Cardiac muscle cell (in vitro differentiated cells and primary cell): ENCODE measurements around the gene INPP5A. TPM values are rescaled to one million over a fixed set of nuclear protein-coding genes. Genes with fewer than 3 reads are reported as not detected.
"Not testable (repeated sequence)": the region's sequence is repeated elsewhere in the genome, so short reads cannot be mapped to it uniquely, and the experiment has no call there.

Experiments
- DNase-seq, 2 donors: peaks; one replicate each; pipeline versions ENCODE4 v3.0.0 to v3.0.0-alpha.2; 2010 to 2017; ENCODE audit warnings: low read depth in 1 of 2, low spot score in 1 of 2
- H3K27ac ChIP-seq: fragments of 200-600 bp; sonication (generic); 2 replicates; pipeline ENCODE4 v1.5.1; 2016
- H3K27me3 ChIP-seq: fragments of 200-600 bp; sonication (generic); 2 replicates; pipeline ENCODE4 v1.6.0; 2016; ENCODE audit warnings: control low read depth
- H3K36me3 ChIP-seq: fragments of 200-600 bp; sonication (generic); 2 replicates; pipeline ENCODE4 v1.5.1; 2016; ENCODE audit warnings: control low read depth
- H3K4me1 ChIP-seq: fragments of 200-600 bp; sonication (generic); 2 replicates; pipeline ENCODE4 v1.8.1; 2017; ENCODE audit warnings: low read depth, mild to moderate bottlenecking, mixed run types
- H3K4me3 ChIP-seq: fragments of 200-600 bp; sonication (generic); 2 replicates; pipeline ENCODE4 v1.5.1; 2016; ENCODE audit warnings: mild to moderate bottlenecking
- H3K9me3 ChIP-seq: fragments of 200-600 bp; sonication (generic); 2 replicates; pipeline ENCODE4 v1.5.1; 2017; ENCODE audit warnings: low read depth, mild to moderate bottlenecking, control low read depth
- CTCF ChIP-seq: IDR thresholded peaks from 2 replicates; pipeline ENCODE4 v1.5.1; 2012; ENCODE audit warnings: low read depth, mild to moderate bottlenecking, low read length
- polyA plus RNA-seq: library from polyadenylated mRNA; unstranded; fragments of >200 nt; fragmentation: Nextera tagmentation; extraction: Ambion mirVana; gene quantifications from 2 replicates; pipeline ENCODE4 v1.2.1, GENCODE V29; 2016
- total RNA-seq: library from RNA; depleted of rRNA; stranded (reverse); fragments of >200 nt; gene quantifications from 2 replicates; pipeline ENCODE4 v1.2.3, GENCODE V29; 2016

INPP5A gene
- total and polyA plus RNA-seq, 2 experiments from 2014 or later = 87.0 to 90.4 TPM

DNA sequence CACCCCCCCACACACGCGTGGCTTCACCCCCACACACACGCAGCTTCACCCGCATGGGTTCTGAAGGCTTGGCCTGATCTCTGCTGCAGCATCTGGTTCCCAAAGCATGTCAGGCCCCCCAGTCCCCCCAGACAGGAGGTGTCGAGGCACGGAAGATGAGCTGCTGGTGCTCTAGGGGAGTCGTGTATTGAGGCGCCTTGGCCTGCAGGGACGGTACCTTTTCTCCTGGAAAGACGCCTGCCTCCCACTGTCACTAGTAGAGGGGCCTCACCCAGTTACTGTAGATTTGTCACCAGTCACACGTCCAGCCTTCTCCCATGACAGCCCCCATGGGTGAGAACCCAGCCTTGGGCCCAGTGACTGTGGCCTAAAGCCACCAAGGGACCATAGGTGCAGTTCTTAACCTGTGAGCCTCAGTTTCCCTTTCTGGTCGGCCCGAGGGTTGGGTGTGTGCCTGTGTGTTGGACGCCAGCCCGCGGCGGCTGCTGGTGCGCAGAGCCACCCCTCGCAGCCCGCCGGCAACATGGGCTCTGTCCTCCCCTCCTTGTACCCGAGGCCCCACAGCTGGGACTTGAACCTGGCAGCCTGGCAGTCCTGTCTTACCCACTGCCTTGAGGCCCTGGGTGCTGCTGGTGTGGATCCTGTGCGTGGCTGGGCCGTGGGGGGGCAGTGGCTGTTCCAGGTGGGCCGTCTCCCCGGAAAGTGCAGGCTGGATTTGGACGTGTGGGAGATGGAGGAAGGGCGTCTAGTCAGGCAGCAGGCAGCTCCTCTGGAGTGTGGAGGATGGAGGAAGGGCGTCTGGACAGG is 166.6 kb downstream of the INPP5A start:
- Histone ChIP-seq H3K9me3 (no peaks in the 10 kb centered on the region), H3K27ac (no peak overlapping the region), H3K27me3 (no peaks in the 10 kb centered on the region), H3K4me1 (no peaks in the 10 kb centered on the region), H3K4me3 (no peak overlapping the region), H3K36me3 (no peaks in the 10 kb centered on the region)
- no peak for DNase-seq
- no peak for TF ChIP-seq CTCF

- H3K4me3 ChIP-seq, H3K4me1 ChIP-seq, H3K27me3 ChIP-seq, DNase-seq, H3K36me3 ChIP-seq, H3K9me3 ChIP-seq, H3K27ac ChIP-seq: not testable (repeated sequence)
Observed at GRCh38 chr10:132704815-132705064, 167.2 kb downstream of the INPP5A start.

GRCh38 chr10:132705173-132705572 is 167.6 kb downstream of the INPP5A start:
- no peak for TF ChIP-seq CTCF
- no peaks in the 10 kb centered on the region for H3K27me3 ChIP-seq
- no peak for DNase-seq

GRCh38 chr10:132705943-132706342 is 168.4 kb downstream of the INPP5A start:
- no peak for DNase-seq
- Histone ChIP-seq H3K27ac (no peak overlapping the region), H3K4me1 (no peaks in the 10 kb centered on the region), H3K27me3 (no peaks in the 10 kb centered on the region), H3K36me3 (no peaks in the 10 kb centered on the region), H3K4me3 (no peak overlapping the region), H3K9me3 (no peaks in the 10 kb centered on the region)
- TF ChIP-seq CTCF = no peak

More at GRCh38 chr10:132705173-132705572, 167.6 kb downstream of the INPP5A start:
- Histone ChIP-seq H3K36me3 (no peaks in the 10 kb centered on the region), H3K27ac (no peak overlapping the region), H3K4me3 (no peak overlapping the region), H3K9me3 (no peaks in the 10 kb centered on the region), H3K4me1 (no peaks in the 10 kb centered on the region)

DNA sequence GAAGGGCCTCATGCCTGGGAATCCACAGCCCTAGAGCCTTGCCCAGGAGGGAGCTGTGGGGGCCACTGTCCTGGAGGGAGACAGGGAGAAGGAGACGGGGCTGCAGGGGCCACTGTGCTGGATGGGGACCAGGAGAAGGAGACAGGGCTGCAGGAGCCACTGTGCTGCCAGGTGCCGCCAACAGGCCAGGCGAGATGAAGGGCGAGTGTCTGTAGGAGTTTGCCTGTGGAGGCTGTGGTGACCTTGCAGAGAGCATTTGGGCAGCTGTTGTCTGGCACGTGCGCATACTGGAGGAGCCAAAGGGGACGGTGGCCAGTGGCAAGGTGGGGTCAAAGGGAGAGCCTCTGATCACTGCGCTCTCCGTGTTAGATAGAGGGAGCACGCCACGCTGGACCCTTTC is 169.1 kb downstream of the INPP5A start:
- no peak for TF ChIP-seq CTCF
- no peak for DNase-seq
- Histone ChIP-seq H3K27ac (no peak overlapping the region), H3K4me3 (no peak overlapping the region), H3K4me1 (no peaks in the 10 kb centered on the region), H3K36me3 (no peaks in the 10 kb centered on the region), H3K9me3 (no peaks in the 10 kb centered on the region), H3K27me3 (no peaks in the 10 kb centered on the region)

DNA sequence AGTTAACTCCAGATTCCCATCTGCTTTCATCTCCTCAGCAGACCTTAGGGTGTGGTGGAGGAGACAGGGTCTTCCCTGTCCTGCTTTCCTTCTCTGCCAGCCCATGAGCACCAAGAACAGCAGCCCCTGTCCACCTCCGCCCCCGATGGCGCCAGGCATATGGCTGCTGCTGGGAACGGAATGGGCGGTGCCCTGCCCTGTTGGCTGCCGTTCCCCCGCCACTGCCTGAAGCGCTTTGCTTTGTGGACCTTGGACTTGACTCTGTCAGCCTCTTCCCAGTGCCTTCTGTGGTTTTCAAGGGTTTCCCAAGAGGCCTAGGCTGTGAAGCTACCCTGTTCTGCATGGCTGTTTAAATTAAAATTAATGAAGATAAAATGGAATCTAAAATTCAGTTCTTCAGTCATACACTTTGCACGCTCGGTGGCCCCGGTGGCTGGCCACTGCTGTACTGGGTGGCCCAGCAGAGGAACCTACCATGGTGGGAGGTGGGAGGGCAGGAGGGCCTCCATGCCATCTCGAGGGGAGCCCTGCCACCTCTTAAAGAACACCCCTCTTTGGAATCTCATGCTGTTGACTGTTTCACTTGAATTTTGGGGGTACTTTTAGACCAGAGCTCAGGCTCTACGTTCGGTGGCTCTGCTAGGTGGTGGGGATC is 169.7 kb downstream of the INPP5A start:
- DNase-seq = no peak
- Histone ChIP-seq H3K27me3 (no peaks in the 10 kb centered on the region), H3K4me3 (no peak overlapping the region), H3K9me3 (no peaks in the 10 kb centered on the region), H3K4me1 (no peaks in the 10 kb centered on the region), H3K27ac (no peak overlapping the region), H3K36me3 (no peaks in the 10 kb centered on the region)
- TF ChIP-seq CTCF = no peak
